A549 (cell line): ENCODE results near the gene POLR3A.

Experiments used
- CBX2 ChIP-seq: fragments of 200-600 bp; sonication (generic); IDR thresholded peaks from 2 replicates; pipeline ENCODE4 v1.6.1; 2016; ENCODE audit warnings: low read depth, mild to moderate bottlenecking, borderline replicate concordance
- FOSL2 ChIP-seq, 2 experiments: fragments of 450-650 bp in 1 of 2; fragments of >200 bp in 1 of 2; sonication (Bioruptor Twin) in 1 of 2; formaldehyde crosslinking; IDR thresholded peaks; 2 replicates each; pipeline versions ENCODE4 v1.5.0 to v1.6.1; 2016 to 2020; ENCODE audit warnings: mild to moderate bottlenecking in 1 of 2, moderate library complexity in 1 of 2
- HDAC2 ChIP-seq: fragments of 200-600 bp; sonication (generic); IDR thresholded peaks from 2 replicates; pipeline ENCODE4 v1.6.1; 2016
- NR3C1 ChIP-seq: fragments of >200 bp; sonication (Bioruptor Twin); formaldehyde crosslinking; IDR thresholded peaks from 3 replicates; pipeline ENCODE4 v1.6.1; 2017
- PHF8 ChIP-seq: fragments of 200-600 bp; sonication (generic); IDR thresholded peaks from 2 replicates; pipeline ENCODE4 v1.6.1; 2016; ENCODE audit warnings: low read depth, mild to moderate bottlenecking, antibody characterized with exemption, moderate library complexity, borderline replicate concordance
- POLR2A ChIP-seq: IDR thresholded peaks from 2 replicates; pipeline ENCODE4 v1.6.1; 2012; ENCODE audit warnings: mild to moderate bottlenecking, low read length
- TF ChIP-seq, protein P1 (sequence below): fragments of >200 bp; sonication (Bioruptor Twin); formaldehyde crosslinking; IDR thresholded peaks from 3 replicates; pipeline ENCODE4 v1.5.1; 2016
- TF ChIP-seq, protein P2 (sequence below): fragments of 250-450 bp; sonication (Bioruptor Pico); IDR thresholded peaks from 2 replicates; pipeline ENCODE4 v1.5.0; 2021; ENCODE audit warnings: mild to moderate bottlenecking, moderate library complexity, borderline replicate concordance
- TF ChIP-seq, protein P3 (sequence below): IDR thresholded peaks from 2 replicates; pipeline ENCODE4 v1.6.1; 2012

DNA sequence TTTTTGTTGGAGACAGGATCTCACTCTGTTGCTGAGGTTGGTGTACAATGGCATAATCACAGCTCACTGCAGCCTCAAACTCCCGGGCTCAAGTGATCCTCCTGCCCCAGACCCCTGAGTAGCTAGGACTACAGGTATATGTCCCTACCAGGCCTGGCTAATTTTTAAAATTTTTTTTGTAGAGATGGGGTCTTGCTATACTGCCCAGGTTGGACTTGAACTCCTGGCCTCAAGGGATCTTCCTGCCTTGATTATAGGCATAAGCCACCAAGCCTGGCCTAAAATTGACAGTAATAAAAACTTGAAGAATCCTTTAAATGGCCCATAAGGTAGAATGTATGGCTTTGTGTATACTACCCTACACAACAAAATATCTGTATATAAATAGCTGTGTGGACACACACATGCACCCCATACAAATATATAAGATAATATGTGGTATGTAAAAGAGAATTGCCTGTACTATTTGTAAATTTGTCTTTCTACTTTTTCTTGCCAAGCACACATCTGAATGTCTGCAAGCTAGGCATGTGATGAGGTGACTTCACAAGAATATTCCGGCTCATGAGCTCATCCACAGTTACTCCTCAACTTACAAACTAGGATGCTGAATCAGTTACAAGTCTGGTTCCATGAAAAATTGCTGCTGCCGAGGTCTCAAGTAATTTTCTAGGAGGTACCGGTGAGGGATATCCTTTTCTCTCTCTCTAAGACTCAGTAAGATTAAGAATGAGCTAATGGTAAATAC, 26.6 kb downstream of the POLR3A start:
- TF ChIP-seq, protein P1, sequence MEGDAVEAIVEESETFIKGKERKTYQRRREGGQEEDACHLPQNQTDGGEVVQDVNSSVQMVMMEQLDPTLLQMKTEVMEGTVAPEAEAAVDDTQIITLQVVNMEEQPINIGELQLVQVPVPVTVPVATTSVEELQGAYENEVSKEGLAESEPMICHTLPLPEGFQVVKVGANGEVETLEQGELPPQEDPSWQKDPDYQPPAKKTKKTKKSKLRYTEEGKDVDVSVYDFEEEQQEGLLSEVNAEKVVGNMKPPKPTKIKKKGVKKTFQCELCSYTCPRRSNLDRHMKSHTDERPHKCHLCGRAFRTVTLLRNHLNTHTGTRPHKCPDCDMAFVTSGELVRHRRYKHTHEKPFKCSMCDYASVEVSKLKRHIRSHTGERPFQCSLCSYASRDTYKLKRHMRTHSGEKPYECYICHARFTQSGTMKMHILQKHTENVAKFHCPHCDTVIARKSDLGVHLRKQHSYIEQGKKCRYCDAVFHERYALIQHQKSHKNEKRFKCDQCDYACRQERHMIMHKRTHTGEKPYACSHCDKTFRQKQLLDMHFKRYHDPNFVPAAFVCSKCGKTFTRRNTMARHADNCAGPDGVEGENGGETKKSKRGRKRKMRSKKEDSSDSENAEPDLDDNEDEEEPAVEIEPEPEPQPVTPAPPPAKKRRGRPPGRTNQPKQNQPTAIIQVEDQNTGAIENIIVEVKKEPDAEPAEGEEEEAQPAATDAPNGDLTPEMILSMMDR = no peak
- TF ChIP-seq, protein P2, sequence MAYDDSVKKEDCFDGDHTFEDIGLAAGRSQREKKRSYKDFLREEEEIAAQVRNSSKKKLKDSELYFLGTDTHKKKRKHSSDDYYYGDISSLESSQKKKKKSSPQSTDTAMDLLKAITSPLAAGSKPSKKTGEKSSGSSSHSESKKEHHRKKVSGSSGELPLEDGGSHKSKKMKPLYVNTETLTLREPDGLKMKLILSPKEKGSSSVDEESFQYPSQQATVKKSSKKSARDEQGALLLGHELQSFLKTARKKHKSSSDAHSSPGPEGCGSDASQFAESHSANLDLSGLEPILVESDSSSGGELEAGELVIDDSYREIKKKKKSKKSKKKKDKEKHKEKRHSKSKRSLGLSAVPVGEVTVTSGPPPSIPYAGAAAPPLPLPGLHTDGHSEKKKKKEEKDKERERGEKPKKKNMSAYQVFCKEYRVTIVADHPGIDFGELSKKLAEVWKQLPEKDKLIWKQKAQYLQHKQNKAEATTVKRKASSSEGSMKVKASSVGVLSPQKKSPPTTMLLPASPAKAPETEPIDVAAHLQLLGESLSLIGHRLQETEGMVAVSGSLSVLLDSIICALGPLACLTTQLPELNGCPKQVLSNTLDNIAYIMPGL (CRISPR knock-in tag) = no peak
- no peak for TF ChIP-seq HDAC2
- no peak for TF ChIP-seq NR3C1
- TF ChIP-seq, protein P3, sequence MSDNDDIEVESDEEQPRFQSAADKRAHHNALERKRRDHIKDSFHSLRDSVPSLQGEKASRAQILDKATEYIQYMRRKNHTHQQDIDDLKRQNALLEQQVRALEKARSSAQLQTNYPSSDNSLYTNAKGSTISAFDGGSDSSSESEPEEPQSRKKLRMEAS = no peak
- TF ChIP-seq POLR2A = no peak
- TF ChIP-seq FOSL2 (IDR thresholded peaks at IDR 0.05) = no peak
- TF ChIP-seq FOSL2 (CRISPR knock-in tag; IDR thresholded peaks at IDR 0.05) = no peak
- TF ChIP-seq PHF8 = no peak
- TF ChIP-seq CBX2 = no peak
